A673 (cell line): ENCODE results near the gene CCDC43.

ENCODE experiments used
- CTCF ChIP-seq: fragments of 300-800, 200-600 bp; sonication (generic); conservative IDR thresholded peaks from 2 replicates; pipeline ENCODE4 v1.5.1; 2017; ENCODE audit warnings: low read depth, mild to moderate bottlenecking, antibody characterized with exemption, low read length, moderate library complexity, mixed read lengths
- EZH2 ChIP-seq: fragments of 200-600 bp; sonication (generic); IDR thresholded peaks from 2 replicates; pipeline ENCODE4 v1.6.1; 2017; ENCODE audit warnings: borderline replicate concordance, low read depth, mild to moderate bottlenecking, mixed read lengths, antibody characterized with exemption, low read length; ENCODE audit not compliant: poor library complexity, severe bottlenecking

GRCh38 chr17:44636562-44636961, 53.0 kb downstream of the CCDC43 start:
- TF ChIP-seq CTCF (peak; percentile 30; the same call in 1 of the 2 replicates), EZH2 (no peak)
